ENCODE measurements around the gene PRR20B. TPM values are rescaled to one million over a fixed set of nuclear protein-coding genes. Genes with fewer than 3 reads are reported as not detected.

PRR20B gene
- total RNA-seq, 1 experiment from 2014 or later, result not detected

GRCh38 chr13:57128909-57129308 is 18.4 kb upstream of the PRR20B start:
- no peaks in the 10 kb centered on the region for H3K9me3 ChIP-seq (ENCODE audit: insufficient read depth, low read depth)
- CTCF ChIA-PET, result no interaction called here

GRCh38 chr13:57136093-57136492 is 11.2 kb upstream of the PRR20B start:
- ChIA-PET POLR2A (ENCODE audit: unreplicated experiment) (no interaction called here), CTCF (no interaction called here)
- no TSS peak for BruUV-seq (replicated peaks)
- TF ChIP-seq EZH2 (IDR thresholded peaks at IDR 0.05; ENCODE audit: low read depth) (no peak), CTCF (conservative IDR thresholded peaks at IDR 0.05) (no peak)
- Histone ChIP-seq H3K4me3 (no peak overlapping the region), H3K79me2 (ENCODE audit: low read depth) (no peaks in the 10 kb centered on the region), H3K36me3 (ENCODE audit: low read depth) (no peaks in the 10 kb centered on the region), H4K20me1 (ENCODE audit: insufficient read depth) (no peaks in the 10 kb centered on the region), H3K9me2 (ENCODE audit: insufficient read depth) (no peaks in the 10 kb centered on the region; the same call in 1 of the 2 replicates), H3K4me1 (replicated peaks; ENCODE audit: insufficient read depth) (no peaks in the 10 kb centered on the region), H3F3A (ENCODE audit: insufficient read depth, low read depth) (no peaks in the 10 kb centered on the region), H3K4me2 (no peak overlapping the region), H2AFZ (no peak overlapping the region), H3K27ac (no peak overlapping the region), H3K9me3 (ENCODE audit: insufficient read depth, low read depth) (no peaks in the 10 kb centered on the region), H3K27me3 (ENCODE audit: insufficient read depth, low read depth) (no peaks in the 10 kb centered on the region)
- no peak for DNase-seq
- intact Hi-C loops (cut with micrococcal nuclease; ENCODE audit: unreplicated experiment), result no loop called here

More at GRCh38 chr13:57128909-57129308, 18.4 kb upstream of the PRR20B start:
- Histone ChIP-seq H3K9me2 (ENCODE audit: insufficient read depth) (no peaks in the 10 kb centered on the region; the same call in 1 of the 2 replicates), H3K36me3 (ENCODE audit: low read depth) (no peaks in the 10 kb centered on the region), H4K20me1 (ENCODE audit: insufficient read depth) (no peaks in the 10 kb centered on the region), H3K27ac (no peak overlapping the region), H3K79me2 (ENCODE audit: low read depth) (no peaks in the 10 kb centered on the region), H3K27me3 (ENCODE audit: insufficient read depth, low read depth) (no peaks in the 10 kb centered on the region), H3K4me1 (replicated peaks; ENCODE audit: insufficient read depth) (no peaks in the 10 kb centered on the region), H3K4me2 (no peak overlapping the region), H3K4me3 (no peak overlapping the region), H2AFZ (no peak overlapping the region), H3F3A (ENCODE audit: insufficient read depth, low read depth) (no peaks in the 10 kb centered on the region)
- intact Hi-C loops (cut with micrococcal nuclease; ENCODE audit: unreplicated experiment), result no loop called here
- no peak for DNase-seq
- TF ChIP-seq EZH2 (IDR thresholded peaks at IDR 0.05; ENCODE audit: low read depth) (no peak), CTCF (conservative IDR thresholded peaks at IDR 0.05) (no peak)
- POLR2A ChIA-PET (ENCODE audit: unreplicated experiment), result no interaction called here
- no TSS peak for BruUV-seq (replicated peaks)

- POLR2A ChIA-PET (ENCODE audit: unreplicated experiment), result no interaction called here
Observed at GRCh38 chr13:57137585-57137984, 9.7 kb upstream of the PRR20B start.

More at GRCh38 chr13:57137585-57137984, 9.7 kb upstream of the PRR20B start:
- BruUV-seq (replicated peaks), result no TSS peak
- no peaks in the 10 kb centered on the region for H3K36me3 ChIP-seq (ENCODE audit: low read depth)
- no peak overlapping the region for H3K4me2 ChIP-seq
- H3K9me3 ChIP-seq (ENCODE audit: insufficient read depth, low read depth), result no peaks in the 10 kb centered on the region
- H3K9me2 ChIP-seq (ENCODE audit: insufficient read depth), result no peaks in the 10 kb centered on the region
- no peaks in the 10 kb centered on the region for H3K4me1 ChIP-seq (replicated peaks; ENCODE audit: insufficient read depth)
- H4K20me1 ChIP-seq (ENCODE audit: insufficient read depth), result no peaks in the 10 kb centered on the region
- no peak overlapping the region for H2AFZ ChIP-seq
- no peaks in the 10 kb centered on the region for H3K27me3 ChIP-seq (ENCODE audit: insufficient read depth, low read depth)
- H3K79me2 ChIP-seq (ENCODE audit: low read depth), result no peaks in the 10 kb centered on the region
- H3F3A ChIP-seq (ENCODE audit: insufficient read depth, low read depth), result no peaks in the 10 kb centered on the region
- no peak overlapping the region for H3K4me3 ChIP-seq
- intact Hi-C loops (cut with micrococcal nuclease; ENCODE audit: unreplicated experiment), result no loop called here
- CTCF ChIA-PET, result no interaction called here
- TF ChIP-seq CTCF (conservative IDR thresholded peaks at IDR 0.05) (no peak), EZH2 (IDR thresholded peaks at IDR 0.05; ENCODE audit: low read depth) (no peak)
- H3K27ac ChIP-seq, result no peak overlapping the region
- no peak for DNase-seq

Data from PC-9 (cell line).